H1 (cell line): Measurements from ENCODE around the gene ATP5PB. TPM values are rescaled to one million over a fixed set of nuclear protein-coding genes. Genes with fewer than 3 reads are reported as not detected.

Experiments used
- CTCF ChIA-PET: fragments of 300-600 bp; sonication (Branson Sonifier 250); formaldehyde crosslinking; loops from one replicate; lab custom pipeline; 2021; ENCODE audit not compliant: partially characterized antibody; lab: Charles Lee
- POLR2A ChIA-PET: fragments of 300-600 bp; sonication (Branson Sonifier 250); formaldehyde crosslinking; loops from one replicate; lab custom pipeline; 2021; ENCODE audit warnings: inconsistent platforms; ENCODE audit not compliant: partially characterized antibody; lab: Charles Lee
- DNase-seq, 2 experiments: peaks; one replicate each; pipeline versions ENCODE4 v3.0.0 to v3.0.0-alpha.2; 2010 to 2022; ENCODE audit warnings: low spot score in 2 of 2, low read depth in 1 of 2, mixed read lengths in 1 of 2
- FAIRE-seq: peaks from 2 replicates; lab custom pipeline; 2011; peaks lifted over from hg19 to GRCh38; lab: Jason Lieb, UNC
- H2AFZ ChIP-seq: 2 replicates; pipeline ENCODE4 v1.8.1; 2012; ENCODE audit warnings: low read length, inconsistent platforms
- H2AK5ac ChIP-seq: 2 replicates; pipeline ENCODE4 v1.6.1; 2013; ENCODE audit warnings: low read depth, low read length
- H2BK120ac ChIP-seq: replicated peaks from 2 replicates; pipeline ENCODE3; 2013; ENCODE audit warnings: low read depth, low read length, inconsistent platforms
- H2BK12ac ChIP-seq: 2 replicates; pipeline ENCODE4 v1.6.1; 2013; ENCODE audit warnings: low read depth, low read length
- H2BK15ac ChIP-seq: 2 replicates; pipeline ENCODE4 v1.6.1; 2013; ENCODE audit warnings: low read length
- H2BK20ac ChIP-seq: 2 replicates; pipeline ENCODE4 v1.6.1; 2013; ENCODE audit warnings: low read length
- H2BK5ac ChIP-seq: 2 replicates; pipeline ENCODE4 v1.6.1; 2013; ENCODE audit warnings: low read depth, low read length
- H3K14ac ChIP-seq: 2 replicates; pipeline ENCODE4 v1.6.1; 2013; ENCODE audit warnings: inconsistent platforms; ENCODE audit not compliant: insufficient read length
- H3K18ac ChIP-seq: 2 replicates; pipeline ENCODE4 v1.6.1; 2013; ENCODE audit warnings: low read length; ENCODE audit errors: extremely low read depth
- H3K23ac ChIP-seq: 2 replicates; pipeline ENCODE4 v1.6.1; 2013; ENCODE audit warnings: inconsistent platforms; ENCODE audit not compliant: insufficient read length
- H3K23me2 ChIP-seq: 2 replicates; pipeline ENCODE4 v1.6.1; 2013; ENCODE audit warnings: low read depth, low read length
- H3K27ac ChIP-seq: 2 replicates; pipeline ENCODE4 v1.6.1; 2011; ENCODE audit warnings: low read depth, low read length, inconsistent platforms
- H3K27me3 ChIP-seq, 4 experiments: replicated peaks in 1 of 4; 1 replicate in 1 of 4; 2 replicates in 3 of 4; pipeline versions ENCODE4 v1.6.1 to v1.8.1; 2011 to 2013; ENCODE audit warnings: low read length in 3 of 4, mild to moderate bottlenecking in 3 of 4, inconsistent platforms in 2 of 4, mixed read lengths in 2 of 4, moderate library complexity in 1 of 4; ENCODE audit not compliant: control insufficient read depth in 3 of 4, insufficient read depth in 3 of 4; ENCODE audit errors: extremely low read depth in 1 of 4
- H3K36me3 ChIP-seq, 4 experiments: 2 replicates each; pipeline versions ENCODE4 v1.6.1 to v1.8.1; 2011 to 2013; ENCODE audit warnings: mild to moderate bottlenecking in 4 of 4, low read length in 3 of 4, moderate library complexity in 2 of 4, control low read depth in 1 of 4, inconsistent platforms in 1 of 4; ENCODE audit not compliant: insufficient read depth in 4 of 4, control insufficient read depth in 2 of 4
- H3K4ac ChIP-seq: replicated peaks from 2 replicates; pipeline ENCODE3; 2013; ENCODE audit warnings: low read length, low read depth, mixed read lengths, inconsistent platforms; ENCODE audit not compliant: insufficient read length
- H3K4me1 ChIP-seq, 4 experiments: replicated peaks in 1 of 4; 1 replicate in 1 of 4; 2 replicates in 3 of 4; pipeline versions ENCODE4 v1.6.1 to v1.8.1; 2011 to 2013; ENCODE audit warnings: low read length in 3 of 4, inconsistent platforms in 2 of 4, mixed read lengths in 1 of 4; ENCODE audit not compliant: insufficient read depth in 4 of 4, control insufficient read depth in 3 of 4
- H3K4me2 ChIP-seq, 2 experiments: 2 replicates each; pipeline versions ENCODE4 v1.6.1 to v1.8.1; 2011 to 2013; ENCODE audit warnings: low read depth in 2 of 2, low read length in 2 of 2, control low read depth in 1 of 2, inconsistent platforms in 1 of 2, mild to moderate bottlenecking in 1 of 2; ENCODE audit not compliant: insufficient read depth in 1 of 2
- H3K4me3 ChIP-seq, 4 experiments: fragments of 200-600, 300-600 bp in 1 of 4; sonication (generic), shearing (Covaris generic), sonication (Bioruptor Twin) in 1 of 4; 2 replicates each; pipeline versions ENCODE4 v1.5.1 to v1.8.1; 2011 to 2016; ENCODE audit warnings: low read length in 4 of 4, low read depth in 3 of 4, control low read depth in 2 of 4, inconsistent platforms in 2 of 4, mild to moderate bottlenecking in 2 of 4, mixed read lengths in 1 of 4, moderate library complexity in 1 of 4; ENCODE audit not compliant: insufficient read depth in 2 of 4; ENCODE audit errors: extremely low read depth in 1 of 4
- H3K56ac ChIP-seq: replicated peaks from 2 replicates; pipeline ENCODE3; 2013; ENCODE audit warnings: low read depth, mild to moderate bottlenecking, mixed read lengths, low read length, inconsistent platforms; ENCODE audit not compliant: insufficient read length
- H3K79me1 ChIP-seq: 2 replicates; pipeline ENCODE4 v1.6.1; 2013; ENCODE audit warnings: low read depth, low read length, control low read depth
- H3K79me2 ChIP-seq, 2 experiments: 2 replicates each; pipeline versions ENCODE4 v1.6.1 to v1.8.1; 2012 to 2013; ENCODE audit warnings: low read length in 2 of 2, mild to moderate bottlenecking in 2 of 2, inconsistent platforms in 1 of 2; ENCODE audit not compliant: insufficient read depth in 2 of 2, control insufficient read depth in 1 of 2
- H3K9ac ChIP-seq, 4 experiments: replicated peaks in 1 of 4; 1 replicate in 1 of 4; 2 replicates in 3 of 4; pipeline versions ENCODE4 v1.6.1 to v1.8.1; 2011 to 2013; ENCODE audit warnings: low read depth in 3 of 4, low read length in 3 of 4, control low read depth in 2 of 4, mild to moderate bottlenecking in 2 of 4, moderate library complexity in 2 of 4, inconsistent platforms in 1 of 4; ENCODE audit errors: extremely low read depth in 1 of 4
- H3K9me3 ChIP-seq, 2 experiments: 2 replicates each; pipeline versions ENCODE4 v1.6.1 to v1.8.1; 2012 to 2013; ENCODE audit warnings: mild to moderate bottlenecking in 2 of 2, moderate library complexity in 2 of 2, control low read depth in 1 of 2, inconsistent platforms in 1 of 2, low read depth in 1 of 2, low read length in 1 of 2, mixed read lengths in 1 of 2; ENCODE audit not compliant: insufficient read depth in 2 of 2
- H4K20me1 ChIP-seq, 2 experiments: replicated peaks in 1 of 2; 2 replicates each; pipeline versions ENCODE3 to v1.8.1; 2011 to 2013; ENCODE audit warnings: inconsistent platforms in 2 of 2, low read length in 2 of 2, mild to moderate bottlenecking in 1 of 2; ENCODE audit not compliant: insufficient read depth in 2 of 2, control insufficient read depth in 1 of 2
- H4K5ac ChIP-seq: 2 replicates; pipeline ENCODE4 v1.6.1; 2013; ENCODE audit warnings: low read length, low read depth, mixed read lengths, inconsistent platforms; ENCODE audit not compliant: insufficient read length
- H4K8ac ChIP-seq: 2 replicates; pipeline ENCODE4 v1.8.0; 2013; ENCODE audit warnings: mild to moderate bottlenecking, moderate library complexity, low read length, inconsistent platforms; ENCODE audit not compliant: insufficient read depth; ENCODE audit errors: extremely low read depth
- H4K91ac ChIP-seq: replicated peaks from 2 replicates; pipeline ENCODE3; 2013; ENCODE audit warnings: low read length, mixed read lengths, inconsistent platforms; ENCODE audit not compliant: insufficient read length
- CHD1 ChIP-seq: IDR thresholded peaks from 2 replicates; pipeline ENCODE4 v1.6.1; 2012; ENCODE audit warnings: low read depth, low read length, improper control_type of control experiment
- FOSL1 ChIP-seq: IDR thresholded peaks from 2 replicates; pipeline ENCODE4 v1.6.1; 2011; ENCODE audit warnings: mild to moderate bottlenecking, low read depth, low read length, moderate library complexity; ENCODE audit not compliant: insufficient read depth
- NRF1 ChIP-seq: IDR thresholded peaks from 2 replicates; pipeline ENCODE4 v1.6.1; 2011; ENCODE audit warnings: mild to moderate bottlenecking, low read depth, low read length, improper control_type of control experiment
- WGBS, 2 experiments: shearing (Covaris generic) in 1 of 2; methylation state at CpG; one replicate each; pipeline versions ENCODE4 v1.1.6 to v1.1.7; 2013 to 2015; ENCODE audit warnings: low lambda C conversion rate in 2 of 2, mixed read lengths in 2 of 2, inconsistent platforms in 1 of 2, low coverage in 1 of 2, missing lambda C conversion rate in 1 of 2; ENCODE audit not compliant: insufficient replicate concordance in 2 of 2, insufficient coverage in 1 of 2, insufficient read length in 1 of 2; ENCODE audit errors: extremely low coverage in 1 of 2, missing lambda C conversion rate in 1 of 2; 5-methylcytosine and 5-hydroxymethylcytosine counted together
- polyA plus RNA-seq, 7 experiments: library from polyadenylated mRNA; depleted of rRNA in 3 of 7; stranded (reverse) in 5 of 7; unstranded in 2 of 7; fragments of >200 nt in 5 of 7; fragments of 200-250 nt in 2 of 7; gene quantifications; 1 replicate in 5 of 7; 2 replicates in 1 of 7; 4 replicates in 1 of 7; pipeline versions ENCODE4 v1.2.1 to v1.2.3, GENCODE V29; 2011 to 2013; ENCODE audit warnings: missing spikeins in 2 of 7, mixed read lengths in 2 of 7
- total RNA-seq: library from RNA; stranded (reverse); fragmentation: NEBNext Ultra II Directional; extraction: Animal tissue kit (Norgen Biotek cat#: 25700); gene quantifications from 2 replicates; pipeline ENCODE4 v1.2.1, GENCODE V29; 2021

ATP5PB gene
- total and polyA plus RNA-seq, 2 of the 8 experiments (the other 6 are each of a cell fraction or from before 2014, with no cell fraction given), result 232 to 262 TPM

DNA sequence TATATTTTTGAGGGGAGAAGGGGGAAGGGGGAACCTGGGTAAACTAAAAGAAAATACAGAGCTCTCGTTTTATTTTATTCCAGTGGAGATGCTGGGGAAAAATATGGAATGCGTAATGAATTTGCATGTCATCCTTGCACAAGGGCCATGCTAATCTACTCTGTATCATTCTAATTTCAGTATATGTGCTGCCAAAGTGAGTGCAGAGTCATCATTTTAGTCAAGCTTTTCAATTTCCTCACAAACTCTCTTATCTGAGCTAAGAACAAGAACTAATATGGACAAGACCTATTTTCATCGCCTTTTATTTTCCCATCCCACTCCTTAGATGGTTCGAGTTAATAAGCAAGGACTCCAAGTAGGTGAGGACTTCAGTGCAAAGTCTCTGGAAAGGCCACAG, 41.0 kb downstream of the ATP5PB start:
- H3K79me2 ChIP-seq, result no peaks in the 10 kb centered on the region
- POLR2A ChIA-PET, result no interaction called here
- no peak overlapping the region for H2AK5ac ChIP-seq
- H2BK20ac ChIP-seq, result no peak overlapping the region
- no peak overlapping the region for H4K8ac ChIP-seq
- no peak overlapping the region for H2BK120ac ChIP-seq
- no peak overlapping the region for H3K56ac ChIP-seq
- no peak overlapping the region for H3K9ac ChIP-seq
- H4K91ac ChIP-seq, result no peak overlapping the region
- H3K23me2 ChIP-seq, result no peaks in the 10 kb centered on the region; the same call in 1 of the 2 replicates
- H4K5ac ChIP-seq, result no peak overlapping the region
- no peak overlapping the region for H3K18ac ChIP-seq
- no peaks in the 10 kb centered on the region for H3K36me3 ChIP-seq
- no peak overlapping the region for H3K14ac ChIP-seq
- H3K4me3 ChIP-seq, result no peak overlapping the region
- H3K27me3 ChIP-seq, result no peaks in the 10 kb centered on the region
- no peaks in the 10 kb centered on the region for H3K79me1 ChIP-seq
- H2BK12ac ChIP-seq, result no peak overlapping the region
- H2BK5ac ChIP-seq, result no peak overlapping the region
- CTCF ChIA-PET, result interaction anchor here (0.8 to 1.9 kb wide), 6 partner anchors 12 to 279 kb away, joined by 4 to 13 read pairs (median 4); no protein-coding TSS in a partner anchor
- no peaks in the 10 kb centered on the region for H3K4me1 ChIP-seq
- DNase-seq (no peak), FAIRE-seq (no peak)
- H3K4me2 ChIP-seq, result no peak overlapping the region
- no peaks in the 10 kb centered on the region for H4K20me1 ChIP-seq
- H2BK15ac ChIP-seq, result no peak overlapping the region
- no peak overlapping the region for H3K27ac ChIP-seq
- no peak overlapping the region for H3K4ac ChIP-seq
- 80% methylated on average over 4 of the region's 4 CpGs; no CpG with 5 or more reads in 1 of the 2 experiments for WGBS, 2 experiments
- no peaks in the 10 kb centered on the region for H3K9me3 ChIP-seq
- H3K23ac ChIP-seq, result no peak overlapping the region
- no peak overlapping the region for H2AFZ ChIP-seq
- TF ChIP-seq FOSL1, result no peak
- no peak for TF ChIP-seq CHD1
- no peak for TF ChIP-seq NRF1
